Measurements from ENCODE around the gene SBSN. TPM values are rescaled to one million over a fixed set of nuclear protein-coding genes. Genes with fewer than 3 reads are reported as not detected.
A peak's percentile ranks its signal among the peaks of the same experiment; 100 is the strongest.

The SBSN gene
- total RNA-seq, 4 donors from 2014 or later, result not detected

- H3K36me3 ChIP-seq, result no peaks in the 10 kb centered on the region
- WGBS, result 14% methylated on average over 14 of the region's 15 CpGs
- H3K27me3 ChIP-seq, result peaks cover 0 to 82% (median 14%) of the 10 kb centered on the region in 4 donors
- intact Hi-C loops (cut with DNase I), result no loop called here
- H3K27ac ChIP-seq (replicated peaks in 1 of 4), result no peak overlapping the region
- peak overlapping the region in 3 of 4 donors; percentile 40 to 47 (median 42) for H3K4me3 ChIP-seq
- TF ChIP-seq, protein P1, sequence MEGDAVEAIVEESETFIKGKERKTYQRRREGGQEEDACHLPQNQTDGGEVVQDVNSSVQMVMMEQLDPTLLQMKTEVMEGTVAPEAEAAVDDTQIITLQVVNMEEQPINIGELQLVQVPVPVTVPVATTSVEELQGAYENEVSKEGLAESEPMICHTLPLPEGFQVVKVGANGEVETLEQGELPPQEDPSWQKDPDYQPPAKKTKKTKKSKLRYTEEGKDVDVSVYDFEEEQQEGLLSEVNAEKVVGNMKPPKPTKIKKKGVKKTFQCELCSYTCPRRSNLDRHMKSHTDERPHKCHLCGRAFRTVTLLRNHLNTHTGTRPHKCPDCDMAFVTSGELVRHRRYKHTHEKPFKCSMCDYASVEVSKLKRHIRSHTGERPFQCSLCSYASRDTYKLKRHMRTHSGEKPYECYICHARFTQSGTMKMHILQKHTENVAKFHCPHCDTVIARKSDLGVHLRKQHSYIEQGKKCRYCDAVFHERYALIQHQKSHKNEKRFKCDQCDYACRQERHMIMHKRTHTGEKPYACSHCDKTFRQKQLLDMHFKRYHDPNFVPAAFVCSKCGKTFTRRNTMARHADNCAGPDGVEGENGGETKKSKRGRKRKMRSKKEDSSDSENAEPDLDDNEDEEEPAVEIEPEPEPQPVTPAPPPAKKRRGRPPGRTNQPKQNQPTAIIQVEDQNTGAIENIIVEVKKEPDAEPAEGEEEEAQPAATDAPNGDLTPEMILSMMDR (IDR thresholded peaks at IDR 0.05), result peak in 1 of 3 experiments; percentile 27
- TF ChIP-seq POLR2AphosphoS5 (IDR thresholded peaks at IDR 0.05) (no peak), EP300 (IDR thresholded peaks at IDR 0.05) (no peak)
- no peaks in the 10 kb centered on the region for H3K9me3 ChIP-seq
- no peak for DNase-seq (ENCODE audit: extremely low spot score)
- H3K4me1 ChIP-seq, result peaks cover 0 to 22% (median 14%) of the 10 kb centered on the region in 4 donors
Measured at GRCh38 chr19:35510626-35510964, 17.5 kb downstream of the SBSN start.

DNA sequence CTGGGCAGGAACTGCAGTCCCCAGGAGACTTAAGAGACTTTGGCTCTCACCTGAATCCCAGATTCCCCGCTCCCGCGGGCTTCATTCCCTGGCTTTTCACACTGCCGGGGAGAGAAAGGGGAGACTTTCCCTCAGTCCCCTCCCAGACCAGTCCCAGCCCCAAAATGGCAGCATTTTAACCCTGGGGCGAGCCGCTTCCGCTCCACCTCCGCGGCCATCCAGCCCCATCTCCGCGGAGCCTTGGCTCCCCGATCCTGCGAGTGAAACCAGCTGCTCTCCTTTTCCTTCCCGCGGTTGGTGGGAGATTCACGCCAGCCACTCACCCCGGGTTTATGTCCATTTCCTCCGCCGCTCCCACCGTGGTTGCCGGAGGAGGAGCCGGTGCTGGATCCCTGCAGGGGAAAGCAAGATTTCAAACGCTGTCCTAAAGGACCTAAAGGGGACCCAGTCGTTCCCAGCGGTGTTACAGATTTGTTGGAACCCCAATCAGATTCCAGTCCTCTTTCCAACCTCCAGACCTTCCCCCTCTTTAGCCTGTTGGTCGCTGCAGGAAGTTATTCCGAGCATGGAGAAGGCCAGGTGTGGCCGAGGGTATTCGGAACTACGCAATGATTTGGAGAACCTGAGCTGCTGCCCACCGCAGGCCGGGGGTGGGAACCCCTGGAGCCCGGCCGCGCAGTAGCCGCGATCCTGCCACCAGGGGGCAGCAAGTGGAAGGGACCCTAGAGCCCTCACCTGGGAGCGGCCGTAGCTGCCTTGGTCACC, 18.1 kb downstream of the SBSN start:
- WGBS, result 2% methylated on average over 36 of the region's 39 CpGs
- intact Hi-C loops (cut with DNase I), result no loop called here
- no peak for DNase-seq (ENCODE audit: extremely low spot score)
- Histone ChIP-seq H3K27ac (replicated peaks in 1 of 4) (peak overlapping the region in 2 of 4 donors; percentile 7 to 20), H3K9me3 (no peaks in the 10 kb centered on the region), H3K4me1 (peaks cover 0 to 22% (median 14%) of the 10 kb centered on the region in 4 donors), H3K27me3 (peaks cover 0 to 87% (median 14%) of the 10 kb centered on the region in 4 donors), H3K4me3 (peak overlapping the region; percentile 40 to 56 (median 44)), H3K36me3 (no peaks in the 10 kb centered on the region)
- TF ChIP-seq POLR2A (IDR thresholded peaks at IDR 0.05; ENCODE audit: low read depth) (no peak), EP300 (IDR thresholded peaks at IDR 0.05) (no peak), POLR2AphosphoS5 (IDR thresholded peaks at IDR 0.05) (peak in 1 of 2 donors; percentile 8)
- TF ChIP-seq, protein P1 (IDR thresholded peaks at IDR 0.05), result peak; percentile 75 to 97 (median 88)

GRCh38 chr19:35509018-35509652, 19.0 kb downstream of the SBSN start:
- DNase-seq (ENCODE audit: extremely low spot score), result no peak
- intact Hi-C loops (cut with DNase I), result no loop called here
- H3K4me3 ChIP-seq, result peak overlapping the region; percentile 40 to 56 (median 44)

GRCh38 chr19:35508129-35508528, 20.0 kb downstream of the SBSN start:
- no peak for TF ChIP-seq POLR2AphosphoS5 (IDR thresholded peaks at IDR 0.05)
- TF ChIP-seq POLR2A (IDR thresholded peaks at IDR 0.05; ENCODE audit: low read depth), result no peak
- TF ChIP-seq, protein P1 (IDR thresholded peaks at IDR 0.05), result no peak
- no peak for TF ChIP-seq EP300 (IDR thresholded peaks at IDR 0.05)
- Histone ChIP-seq H3K9me3 (no peaks in the 10 kb centered on the region), H3K4me3 (no peak overlapping the region), H3K27me3 (peaks cover 0 to 79% (median 12%) of the 10 kb centered on the region in 4 donors), H3K27ac (replicated peaks in 1 of 4) (no peak overlapping the region), H3K4me1 (peaks cover 0 to 18% (median 14%) of the 10 kb centered on the region in 4 donors), H3K36me3 (no peaks in the 10 kb centered on the region)
- intact Hi-C loops (cut with DNase I), result no loop called here
- DNase-seq (ENCODE audit: extremely low spot score), result no peak
- WGBS, result 94% methylated on average over 3 of the region's 3 CpGs

More at GRCh38 chr19:35509018-35509652, 19.0 kb downstream of the SBSN start:
- WGBS, result 27% methylated on average over 12 of the region's 12 CpGs
- peaks cover 0 to 84% (median 12%) of the 10 kb centered on the region in 4 donors for H3K27me3 ChIP-seq
- H3K27ac ChIP-seq (replicated peaks in 1 of 4), result no peak overlapping the region
- TF ChIP-seq EP300 (IDR thresholded peaks at IDR 0.05) (no peak), POLR2A (IDR thresholded peaks at IDR 0.05; ENCODE audit: low read depth) (no peak), POLR2AphosphoS5 (IDR thresholded peaks at IDR 0.05) (no peak)
- TF ChIP-seq, protein P1 (IDR thresholded peaks at IDR 0.05), result no peak
- peaks cover 0 to 19% (median 14%) of the 10 kb centered on the region in 4 donors for H3K4me1 ChIP-seq
- no peaks in the 10 kb centered on the region for H3K36me3 ChIP-seq
- no peaks in the 10 kb centered on the region for H3K9me3 ChIP-seq
